ENCODE measurements around the gene CRADD.

CRADD gene

DNA sequence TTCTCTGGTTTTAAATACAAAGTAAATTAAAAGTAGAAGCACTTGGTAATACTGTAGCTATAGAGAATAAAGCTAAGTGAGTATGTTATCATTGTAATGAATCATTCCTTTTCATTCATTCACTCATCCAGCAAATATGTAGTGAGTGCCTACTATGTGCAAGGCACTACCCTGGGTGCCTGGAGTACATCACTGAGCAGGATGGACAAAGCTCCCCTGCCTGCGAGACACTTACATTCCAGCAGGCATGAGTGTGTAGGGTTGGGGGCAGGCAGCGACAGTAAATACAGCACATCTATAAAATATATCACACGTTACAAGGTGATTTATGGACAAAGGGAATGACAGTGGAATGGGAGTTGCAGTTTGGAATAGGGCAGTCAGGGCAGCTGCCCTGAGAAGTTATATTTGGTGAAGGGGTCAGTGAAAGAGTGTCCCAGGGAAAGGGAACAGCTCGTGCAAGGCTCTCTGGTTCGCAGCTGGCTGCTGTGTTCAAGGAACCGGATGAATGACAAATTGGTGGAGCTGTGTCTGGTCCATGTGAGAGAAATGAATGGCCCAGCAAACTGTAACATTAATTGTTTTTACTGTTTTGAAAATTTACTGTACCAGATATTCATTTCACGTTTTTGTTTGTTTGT is 159.6 kb downstream of the CRADD start:
- DNase-seq (ENCODE audit: low read depth in 3 of 3, low spot score in 1 of 3), result no peak

DNA sequence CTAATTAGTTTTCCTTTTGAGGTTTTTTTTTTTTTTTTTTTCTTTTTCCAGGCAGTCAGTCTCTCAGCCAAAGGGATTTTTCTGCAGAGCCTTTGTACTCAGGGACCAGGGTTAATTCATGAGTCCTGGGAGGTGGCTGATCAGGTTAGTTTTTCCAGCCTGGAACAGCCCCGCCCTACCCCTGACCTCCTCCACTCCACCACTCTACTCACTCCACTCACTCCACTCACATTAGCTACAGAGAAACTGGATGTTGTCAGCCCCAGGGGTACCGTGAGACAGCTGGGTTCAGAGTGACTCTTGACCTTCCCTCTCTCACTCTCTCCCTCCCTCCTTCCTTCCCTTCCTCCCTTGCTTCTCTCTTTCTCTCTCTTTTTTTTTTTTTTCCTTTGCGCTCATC is 161.0 kb downstream of the CRADD start:
- no peak for DNase-seq (ENCODE audit: low read depth in 3 of 3, low spot score in 1 of 3)

- no peak for DNase-seq (ENCODE audit: low read depth in 3 of 3, low spot score in 1 of 3)
These were observed 161.9 kb downstream of the CRADD start for GRCh38 chr12:93839064-93839463.

DNA sequence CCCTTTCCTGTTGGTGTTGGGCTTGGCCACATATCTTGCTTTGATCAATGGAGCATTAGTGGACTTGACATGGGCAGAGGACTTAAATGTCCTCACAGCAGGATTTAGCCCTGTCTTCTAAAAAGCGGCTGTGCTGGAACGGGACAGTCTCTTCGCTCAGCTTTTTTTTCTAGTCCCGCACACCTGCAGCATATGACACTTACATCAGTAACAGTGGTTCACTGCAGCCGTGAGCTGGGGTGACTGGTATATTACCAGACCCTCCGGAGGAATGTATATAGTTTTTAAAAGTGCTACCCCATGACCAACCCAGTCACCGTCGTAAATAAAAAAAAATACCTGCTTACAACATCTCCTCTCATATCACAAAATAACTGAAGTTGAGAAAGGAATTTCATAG is 164.5 kb downstream of the CRADD start:
- no peak for DNase-seq (ENCODE audit: low read depth in 3 of 3, low spot score in 1 of 3)

GRCh38 chr12:93844164-93844784 is 167.1 kb downstream of the CRADD start:
- no peak for DNase-seq (ENCODE audit: low read depth in 3 of 3, low spot score in 1 of 3)

GRCh38 chr12:93846936-93847516 is 169.9 kb downstream of the CRADD start:
- DNase-seq (ENCODE audit: low read depth in 3 of 3, low spot score in 1 of 3), result no peak

DNA sequence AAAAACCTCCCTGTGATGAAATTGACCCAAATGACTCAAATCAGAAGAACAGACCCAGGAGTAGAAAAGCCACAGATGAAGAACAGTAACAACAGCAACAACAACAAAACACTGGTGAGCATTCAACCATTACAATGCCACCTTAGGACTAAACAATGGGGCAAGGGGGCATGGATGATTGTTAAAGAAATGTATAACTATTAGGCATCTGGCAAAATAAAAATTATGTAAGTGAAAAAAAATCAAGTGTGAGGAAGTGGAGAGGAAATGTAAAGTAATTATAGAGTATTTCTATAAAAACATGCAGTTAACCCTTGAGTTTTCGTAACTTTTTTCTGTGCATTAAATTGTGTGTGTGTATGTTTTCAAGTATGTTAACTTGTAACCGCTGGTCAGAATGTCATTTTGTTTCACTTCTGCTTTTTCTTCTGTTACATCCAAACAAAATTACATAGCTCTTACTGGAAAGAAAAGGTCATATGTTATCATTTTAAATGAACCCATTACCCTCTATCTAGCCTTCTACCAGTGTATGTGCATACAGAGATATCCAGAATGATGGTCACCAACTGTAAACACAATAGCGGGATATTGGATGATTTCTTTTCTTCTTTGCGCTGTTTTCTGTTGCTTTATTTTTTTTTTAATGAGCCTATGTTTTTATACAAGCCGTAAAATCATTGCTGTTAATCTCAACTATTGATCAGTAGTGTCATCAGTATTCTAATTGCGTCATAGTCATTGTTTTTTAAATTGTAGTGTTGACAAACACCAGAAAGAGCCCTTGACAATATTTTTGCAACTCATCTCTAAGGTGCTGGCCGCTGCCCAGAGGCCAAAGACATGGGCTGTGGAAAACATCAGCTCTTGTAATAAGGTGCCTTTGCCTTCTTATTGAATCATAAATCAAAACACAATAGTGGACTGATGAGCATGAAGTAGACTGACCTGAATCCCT is 170.6 kb downstream of the CRADD start:
- no peak for DNase-seq (ENCODE audit: low read depth in 3 of 3, low spot score in 1 of 3)

GRCh38 chr12:93848523-93849101 is 171.4 kb downstream of the CRADD start:
- DNase-seq (ENCODE audit: low read depth in 3 of 3, low spot score in 1 of 3), result no peak

- DNase-seq (ENCODE audit: low read depth in 3 of 3, low spot score in 1 of 3), result no peak
These were observed 172.8 kb downstream of the CRADD start for GRCh38 chr12:93849946-93850345.

DNA sequence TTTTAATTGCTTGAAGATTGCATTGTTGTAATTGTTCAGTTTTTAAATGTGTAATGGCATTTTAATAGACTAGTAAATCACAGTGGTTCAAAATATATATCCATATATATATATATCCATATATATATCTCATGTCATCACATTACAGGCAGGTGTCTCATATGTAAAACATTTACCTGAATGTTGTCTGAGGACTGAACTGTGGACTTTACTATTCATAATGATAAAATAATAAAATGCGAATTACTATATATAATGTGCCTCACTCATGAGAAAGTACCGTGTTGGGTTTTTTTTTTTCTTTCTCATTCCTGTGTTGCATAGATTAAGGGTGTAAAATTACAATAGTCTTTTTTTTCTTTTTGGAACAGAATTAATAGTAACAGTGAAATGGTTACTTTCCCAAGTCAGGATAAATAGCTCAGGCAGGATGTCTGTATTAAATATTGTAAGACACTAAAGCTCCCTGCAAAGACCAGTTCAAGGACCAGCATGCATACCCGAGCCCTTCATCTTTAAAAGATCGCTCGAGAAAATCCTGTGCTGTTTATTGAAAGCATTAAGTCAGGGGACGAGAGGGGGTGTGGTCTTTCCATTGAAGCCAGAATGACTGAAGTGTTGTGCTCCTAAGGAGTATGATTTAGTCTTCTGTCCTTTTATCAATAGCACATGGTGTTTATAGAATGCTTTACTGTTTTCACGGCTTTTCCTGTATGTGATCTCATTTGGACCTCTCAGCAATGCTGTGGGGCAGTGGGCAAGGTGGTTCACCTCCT is 173.5 kb downstream of the CRADD start:
- DNase-seq (ENCODE audit: low read depth in 3 of 3, low spot score in 1 of 3), result no peak

- no peak for DNase-seq (ENCODE audit: low read depth in 3 of 3, low spot score in 1 of 3)
These were observed 174.1 kb downstream of the CRADD start for GRCh38 chr12:93851257-93851671.

GRCh38 chr12:93852173-93852591 is 175.0 kb downstream of the CRADD start:
- no peak for DNase-seq (ENCODE audit: low read depth in 3 of 3, low spot score in 1 of 3)

- DNase-seq (ENCODE audit: low read depth in 3 of 3, low spot score in 1 of 3), result no peak
These were observed 176.7 kb downstream of the CRADD start for GRCh38 chr12:93853698-93854478.

- DNase-seq (ENCODE audit: low read depth in 3 of 3, low spot score in 1 of 3), result no peak
These were observed 178.1 kb downstream of the CRADD start for GRCh38 chr12:93855261-93855660.

DNA sequence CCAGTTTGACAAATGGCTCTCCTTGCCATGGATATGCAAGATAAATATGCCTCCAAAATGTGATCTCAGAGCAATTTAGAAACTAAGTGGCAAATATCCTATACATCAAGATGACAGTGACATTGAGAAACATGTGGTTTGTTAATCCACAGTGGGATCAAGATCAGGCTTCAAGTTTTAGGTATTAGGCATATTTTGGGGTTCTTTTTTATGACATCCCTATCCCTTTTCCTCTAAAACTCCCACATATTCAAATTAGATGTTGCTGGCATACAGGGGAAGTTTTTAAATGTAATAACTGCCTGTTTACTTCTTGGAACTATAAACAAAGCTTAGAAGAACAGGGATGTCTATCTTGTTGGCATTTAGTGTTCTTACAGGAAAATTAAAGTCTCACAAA is 179.4 kb downstream of the CRADD start:
- DNase-seq (ENCODE audit: low read depth in 3 of 3, low spot score in 1 of 3), result no peak

DNA sequence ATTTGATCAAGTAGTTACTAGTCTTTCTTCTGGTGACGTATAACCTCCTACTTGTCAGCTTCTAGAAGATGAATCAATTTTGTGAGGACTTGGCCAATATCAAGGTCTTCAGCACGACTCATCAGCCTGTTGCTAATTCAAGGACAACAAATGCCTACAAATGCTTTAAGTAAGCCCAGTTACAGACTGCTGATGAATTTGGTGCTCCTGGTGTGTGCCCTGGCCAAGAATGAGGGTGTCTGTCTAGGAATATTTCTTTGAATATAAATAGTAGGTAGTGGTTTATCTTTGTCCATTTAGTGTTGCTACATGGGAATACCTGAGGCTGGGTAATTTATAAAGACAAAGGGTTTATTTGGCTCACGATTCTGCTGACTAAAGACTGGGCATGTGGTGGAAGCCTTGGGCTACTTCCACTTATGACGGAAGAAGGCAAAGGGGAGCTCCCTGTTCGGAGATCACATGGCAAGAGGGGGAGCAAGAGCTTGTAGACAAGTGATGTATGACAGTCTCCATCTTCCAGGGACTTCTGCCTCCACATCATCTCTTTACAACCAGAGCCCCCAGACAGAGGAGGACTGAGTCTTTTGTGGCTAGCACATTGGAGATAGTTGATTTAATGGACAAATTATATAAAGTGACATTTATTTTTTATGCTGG is 180.2 kb downstream of the CRADD start:
- no peak for DNase-seq (ENCODE audit: low read depth in 3 of 3, low spot score in 1 of 3)

DNA sequence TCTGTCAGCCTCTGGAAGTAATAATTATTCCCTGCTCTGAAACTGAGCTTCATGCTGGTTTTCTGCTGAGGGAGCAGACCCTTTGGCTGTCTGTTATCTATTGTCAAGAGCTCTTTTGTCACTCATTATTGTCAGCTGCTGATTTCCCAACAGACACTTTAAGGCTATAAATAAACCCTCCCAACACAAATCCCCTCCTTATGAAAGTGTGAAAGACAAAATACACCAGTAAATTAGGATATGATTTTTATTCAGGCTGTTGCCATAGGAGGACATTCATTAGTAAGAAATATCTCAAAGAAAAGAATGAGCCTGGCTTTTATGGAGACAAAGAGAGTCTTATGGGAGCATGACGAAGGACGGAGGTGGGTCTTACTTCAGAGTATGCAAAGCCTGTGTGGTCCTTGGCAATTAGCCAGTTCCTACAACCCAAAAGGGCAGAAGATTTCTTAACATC is 180.8 kb downstream of the CRADD start:
- no peak for DNase-seq (ENCODE audit: low read depth in 3 of 3, low spot score in 1 of 3)

GRCh38 chr12:93860668-93861373 is 183.6 kb downstream of the CRADD start:
- DNase-seq (ENCODE audit: low read depth in 3 of 3, low spot score in 1 of 3), result no peak
